ENCODE measurements around the gene GCK.

The GCK gene

DNA sequence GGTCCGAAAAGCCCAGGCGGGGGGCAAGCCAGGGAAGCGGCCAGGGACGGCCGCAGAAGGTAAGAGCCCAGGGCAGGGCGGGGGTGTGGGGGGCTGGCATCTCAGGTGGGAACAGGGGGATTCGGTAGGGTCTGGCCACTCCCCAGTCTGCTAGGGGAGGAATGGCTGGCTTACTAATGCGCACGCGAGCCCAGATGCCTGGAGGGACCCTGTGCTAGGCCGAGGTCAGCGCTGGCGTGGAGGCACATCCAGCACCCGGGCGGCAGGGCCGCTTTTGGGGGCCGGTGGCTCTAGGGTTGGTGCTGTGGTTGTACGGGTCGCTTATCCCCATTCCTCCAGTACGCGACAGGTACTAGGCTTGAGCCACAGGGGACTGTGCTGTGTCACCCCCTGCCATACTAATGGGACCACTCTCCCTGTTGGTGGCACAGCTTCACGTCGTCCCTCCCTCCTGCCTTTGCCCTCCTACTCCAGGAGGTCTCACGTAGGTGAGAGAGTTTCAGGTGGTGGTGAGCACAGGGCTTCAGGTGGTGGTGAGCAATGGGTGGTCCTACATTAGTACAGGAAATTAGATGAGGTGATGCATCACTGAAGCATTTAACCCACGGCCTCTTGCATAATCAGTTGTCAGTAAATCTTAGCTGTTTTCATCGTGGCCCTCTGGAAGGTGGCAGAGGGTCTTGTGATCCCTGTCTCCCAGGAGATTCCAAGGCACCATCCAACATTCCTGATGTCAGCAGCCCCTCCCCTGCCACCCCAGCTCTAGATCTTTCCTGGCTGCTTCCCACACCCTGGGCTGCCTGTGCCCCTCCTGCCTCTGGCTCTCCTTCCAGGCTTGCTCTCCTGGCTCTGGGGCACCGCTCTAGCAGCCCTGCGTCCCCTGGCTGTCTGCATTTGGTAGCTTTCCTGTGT, 84.1 kb downstream of the GCK start:
- no peak for DNase-seq (ENCODE audit: low read depth, low spot score)

GRCh38 chr7:44103923-44104859, 85.0 kb downstream of the GCK start, which contains the start of gene AEBP1:
TSS of gene AEBP1 (plus strand) at chr7:44104345. CDS start at chr7:44104666, 321 bp downstream.
- no peak for DNase-seq (ENCODE audit: low read depth, low spot score)

DNA sequence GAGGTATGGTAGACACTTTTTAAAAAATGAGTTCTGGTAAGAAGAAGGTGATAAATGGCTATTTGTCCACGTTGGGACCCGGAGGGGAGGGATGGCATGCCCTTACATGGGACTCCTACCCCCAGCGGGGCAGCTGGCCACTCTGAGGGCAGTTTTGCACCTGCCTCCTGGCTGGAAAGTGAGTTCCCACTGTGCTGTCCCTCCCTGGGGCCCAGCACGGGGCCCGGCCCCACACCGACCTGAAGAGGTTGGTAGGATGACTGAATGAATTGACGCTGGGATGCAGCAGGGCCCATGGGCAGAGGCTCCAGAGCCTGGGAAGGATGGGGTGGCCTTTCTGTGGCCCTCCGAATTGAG, 85.7 kb downstream of the GCK start:
- DNase-seq (ENCODE audit: low read depth, low spot score) = no peak

- DNase-seq (ENCODE audit: low read depth, low spot score) = no peak
These were observed 86.2 kb downstream of the GCK start for GRCh38 chr7:44102846-44103565.

- no peak for DNase-seq (ENCODE audit: low read depth, low spot score)
These were observed 87.0 kb downstream of the GCK start for GRCh38 chr7:44101966-44102845.

DNA sequence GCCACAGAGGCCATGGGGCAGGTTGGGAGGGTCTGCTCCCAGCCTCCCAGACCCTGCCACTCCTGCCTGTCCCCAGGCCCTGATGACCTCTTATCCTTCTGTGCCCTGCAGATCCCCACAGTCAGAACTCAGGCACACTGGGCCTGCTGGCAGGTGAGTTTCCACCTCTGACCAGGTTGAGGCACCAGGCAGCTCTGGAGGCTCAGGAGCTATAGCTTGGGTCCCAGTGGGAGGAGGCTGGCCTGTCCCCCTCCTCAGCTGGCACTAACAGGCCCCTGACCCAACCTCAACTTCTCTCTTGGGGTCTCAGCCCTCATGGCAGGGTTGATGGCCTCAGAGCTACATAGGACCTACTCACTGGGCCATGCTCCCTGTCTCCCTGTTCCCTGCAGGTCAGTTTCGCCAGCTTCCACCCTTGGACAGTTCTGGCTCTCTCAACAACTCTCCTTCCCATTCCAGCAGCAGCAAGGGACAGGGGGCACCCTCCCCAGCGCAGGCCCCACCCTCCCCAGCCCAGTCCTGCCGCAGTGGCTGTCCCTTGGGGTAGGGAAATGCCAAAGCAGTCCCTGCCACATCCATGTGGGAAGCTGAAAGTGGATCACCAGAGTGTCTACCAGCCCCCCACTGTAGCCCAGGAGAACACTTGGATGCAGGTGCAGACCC, 87.8 kb downstream of the GCK start:
- DNase-seq (ENCODE audit: low read depth, low spot score) = no peak

GRCh38 chr7:44100458-44101302, 88.6 kb downstream of the GCK start:
- peak; percentile 79 for DNase-seq (ENCODE audit: low read depth, low spot score)

DNA sequence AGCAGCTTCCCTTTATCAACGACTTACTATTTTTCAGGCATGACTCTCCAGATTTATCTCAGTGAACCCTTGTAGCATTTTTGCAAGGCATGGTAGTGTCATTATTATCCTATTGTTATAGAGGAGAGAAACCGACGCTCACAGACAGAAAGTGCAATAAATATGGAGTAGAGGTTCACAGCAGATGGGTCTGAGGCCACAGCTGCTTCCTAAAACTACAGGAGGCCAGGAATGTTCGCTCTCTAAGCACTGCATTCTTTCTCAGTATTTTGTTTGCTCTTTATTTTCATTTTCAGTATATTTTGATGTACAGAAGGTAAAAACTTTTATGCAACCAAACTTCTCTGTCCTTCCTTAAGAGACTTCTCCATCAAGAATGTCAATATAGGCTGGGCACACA, 89.6 kb downstream of the GCK start:
- no peak for DNase-seq (ENCODE audit: low read depth, low spot score)

- no peak for DNase-seq (ENCODE audit: low read depth, low spot score)
These were observed 90.9 kb downstream of the GCK start for GRCh38 chr7:44098092-44099068.

DNA sequence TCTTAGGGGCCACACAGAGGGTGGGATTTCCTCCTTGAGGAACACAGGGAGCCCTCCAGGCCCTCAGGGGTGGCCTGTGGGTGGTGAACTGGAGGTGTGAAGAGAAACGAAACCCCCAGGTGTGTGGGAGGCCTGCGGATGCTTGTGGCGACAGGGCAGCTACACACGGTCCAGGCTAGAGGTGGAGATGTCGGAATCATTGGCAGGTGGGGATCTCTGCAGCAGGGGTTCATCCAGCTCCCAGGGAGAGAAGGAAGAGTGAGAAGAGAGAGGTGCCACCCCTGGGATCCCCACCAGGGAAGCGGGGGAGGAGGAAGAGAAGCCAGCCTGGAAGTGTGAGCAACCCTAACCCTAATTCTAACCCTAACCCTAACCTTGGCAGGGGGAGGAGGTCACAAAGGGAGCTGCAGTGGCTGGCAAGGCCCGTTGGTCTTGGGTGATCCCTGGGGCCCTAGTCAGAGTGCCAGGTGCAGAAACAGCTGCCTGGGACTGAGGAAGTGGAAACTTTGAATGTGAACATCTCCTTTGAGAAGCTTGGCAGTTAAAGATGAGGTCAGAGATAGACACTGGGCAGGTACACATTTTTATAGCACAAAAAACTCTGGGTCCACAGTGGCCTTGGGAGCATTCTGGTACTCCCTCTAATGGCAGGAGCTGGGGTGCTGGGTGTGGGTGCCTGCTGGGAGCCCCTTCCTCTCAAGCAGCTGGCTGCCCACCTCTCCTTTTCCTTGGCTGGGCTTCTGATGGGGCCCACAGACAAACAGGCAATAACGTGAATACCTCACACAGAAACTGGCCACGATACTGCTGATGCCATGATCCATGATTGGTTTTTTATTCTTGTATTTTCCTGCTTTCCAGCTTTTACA, 91.9 kb downstream of the GCK start:
- no peak for DNase-seq (ENCODE audit: low read depth, low spot score)

DNA sequence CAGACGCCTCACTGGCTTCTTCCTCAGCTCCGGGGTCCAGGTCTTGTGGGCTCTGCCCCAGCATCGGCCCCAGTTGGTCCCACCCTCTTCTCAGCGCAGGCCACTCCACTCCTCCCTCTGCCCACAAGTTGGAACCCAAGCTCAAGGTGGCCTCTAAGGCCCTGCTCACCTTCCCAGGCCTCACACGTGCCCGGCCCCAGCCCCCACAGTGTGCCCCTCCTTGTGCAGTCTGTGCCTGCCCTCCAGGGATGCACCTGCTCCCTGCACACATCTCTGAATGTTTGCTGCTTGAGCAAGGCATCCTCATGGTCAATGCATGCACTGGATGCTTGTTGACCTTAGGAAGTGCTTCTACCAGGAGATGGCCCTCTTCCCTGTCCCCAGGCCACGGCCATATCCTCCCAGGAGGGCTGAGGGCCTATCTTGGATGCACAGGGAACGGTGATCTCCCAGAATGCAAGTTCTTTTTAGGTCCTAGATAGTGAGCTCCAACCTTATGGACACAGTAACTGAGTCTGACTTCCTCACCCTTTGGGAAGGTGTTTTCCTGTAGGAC, 92.8 kb downstream of the GCK start:
- no peak for DNase-seq (ENCODE audit: low read depth, low spot score)

GRCh38 chr7:44095781-44096180, 93.5 kb downstream of the GCK start:
- no peak for DNase-seq (ENCODE audit: low read depth, low spot score)

DNA sequence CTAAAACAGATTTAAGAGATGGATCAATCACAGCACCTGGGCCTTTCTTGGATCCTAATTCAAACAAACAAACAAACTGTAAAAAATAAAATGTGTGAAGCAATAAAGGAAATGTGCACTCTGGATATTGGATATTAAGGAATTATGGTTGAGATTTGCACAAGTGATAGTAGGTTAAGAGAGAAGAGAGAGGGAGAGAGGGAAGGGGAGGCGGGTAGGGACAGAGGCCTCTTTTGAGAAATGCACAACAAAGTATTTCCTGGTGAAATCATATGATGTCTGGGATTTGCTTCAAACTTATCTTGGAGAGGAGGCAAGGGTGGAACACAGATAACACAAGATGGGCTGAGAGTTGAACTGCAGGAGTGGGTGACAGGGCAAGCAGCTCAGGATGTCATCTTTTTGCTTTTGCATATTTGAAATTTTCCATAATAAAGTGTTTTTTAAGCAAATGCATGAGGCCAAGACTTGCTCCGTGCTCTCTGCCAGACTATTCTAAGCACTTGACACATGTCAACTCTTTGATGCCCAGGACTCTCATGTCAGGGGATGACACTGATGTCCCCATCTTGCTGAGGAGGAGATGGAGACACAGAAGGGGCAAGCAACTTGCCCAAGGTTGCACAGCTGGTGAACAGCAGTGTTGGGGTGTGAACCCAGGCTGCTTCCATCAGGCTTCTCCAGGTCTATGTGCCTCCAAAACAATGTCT, 94.2 kb downstream of the GCK start:
- no peak for DNase-seq (ENCODE audit: low read depth, low spot score)

- no peak for DNase-seq (ENCODE audit: low read depth, low spot score)
These were observed 94.9 kb downstream of the GCK start for GRCh38 chr7:44094365-44094764.

Measured in smooth muscle cell of the brain vasculature (primary cell).